Measurements from ENCODE around the gene ABI1. TPM values are rescaled to one million over a fixed set of nuclear protein-coding genes. Genes with fewer than 3 reads are reported as not detected.

The ABI1 gene
- total and polyA plus RNA-seq, 2 of the 13 experiments (the other 11 are each of a cell fraction or from before 2014, with no cell fraction given) = 20.9 to 22.9 TPM

GRCh38 chr10:26733750-26734568 is 126.8 kb downstream of the ABI1 start (continued):
- TF ChIP-seq ZBTB44 (CRISPR knock-in tag; IDR thresholded peaks at IDR 0.05) = 0 out of 2 replicates have a peak, but pooled peaks have one; percentile 35
- TF ChIP-seq ZNF792 (CRISPR knock-in tag; IDR thresholded peaks at IDR 0.05) = peak; percentile 78; the same call in 1 of the 2 replicates
- peak; percentile 87 for TF ChIP-seq ZMAT3 (CRISPR knock-in tag; conservative IDR thresholded peaks at IDR 0.05)
- no peak for TF ChIP-seq CENPX (CRISPR knock-in tag; IDR thresholded peaks at IDR 0.05)
- TF ChIP-seq ZNF639 (CRISPR knock-in tag; conservative IDR thresholded peaks at IDR 0.05) = 0 out of 2 replicates have a peak, but pooled peaks have one; percentile 40
- TF ChIP-seq ZNF768 (CRISPR knock-in tag; IDR thresholded peaks at IDR 0.05) = no peak
- TF ChIP-seq ZNF550 (CRISPR knock-in tag; IDR thresholded peaks at IDR 0.05; ENCODE audit: borderline replicate concordance) = no peak
- no peak for TF ChIP-seq ZNF30 (CRISPR knock-in tag; IDR thresholded peaks at IDR 0.05)
- TF ChIP-seq MLXIP (CRISPR knock-in tag; IDR thresholded peaks at IDR 0.05; ENCODE audit: borderline replicate concordance) = no peak
- TF ChIP-seq KLF16 (CRISPR knock-in tag; IDR thresholded peaks at IDR 0.05) = peak in 1 of 2 experiments; percentile 84; a peak in 2 of 4 replicates
- peak; percentile 89 for TF ChIP-seq AHDC1 (CRISPR knock-in tag; IDR thresholded peaks at IDR 0.05; ENCODE audit: borderline replicate concordance)
- TF ChIP-seq KMT2A (CRISPR knock-in tag; IDR thresholded peaks at IDR 0.05) = peak; percentile 53; the same call in 1 of the 2 replicates
- TF ChIP-seq SMAD3 (CRISPR knock-in tag; IDR thresholded peaks at IDR 0.05) = peak; percentile 44; the same call in 1 of the 2 replicates
- no peak for TF ChIP-seq RFXANK (CRISPR knock-in tag; IDR thresholded peaks at IDR 0.05)
- 0 out of 2 replicates have a peak, but pooled peaks have one; percentile 23 for TF ChIP-seq ZNF761 (CRISPR knock-in tag; conservative IDR thresholded peaks at IDR 0.05)
- TF ChIP-seq KDM4B (CRISPR knock-in tag; IDR thresholded peaks at IDR 0.05) = no peak
- TF ChIP-seq ATAD3A (CRISPR knock-in tag; IDR thresholded peaks at IDR 0.05) = no peak
- TF ChIP-seq KDM3A (CRISPR knock-in tag; IDR thresholded peaks at IDR 0.05; ENCODE audit: low read depth) = peak; percentile 58; the same call in 1 of the 2 replicates
- no peak for TF ChIP-seq PAF1 (CRISPR knock-in tag; IDR thresholded peaks at IDR 0.05)
